ENCODE measurements around the gene PRR13.

DNA sequence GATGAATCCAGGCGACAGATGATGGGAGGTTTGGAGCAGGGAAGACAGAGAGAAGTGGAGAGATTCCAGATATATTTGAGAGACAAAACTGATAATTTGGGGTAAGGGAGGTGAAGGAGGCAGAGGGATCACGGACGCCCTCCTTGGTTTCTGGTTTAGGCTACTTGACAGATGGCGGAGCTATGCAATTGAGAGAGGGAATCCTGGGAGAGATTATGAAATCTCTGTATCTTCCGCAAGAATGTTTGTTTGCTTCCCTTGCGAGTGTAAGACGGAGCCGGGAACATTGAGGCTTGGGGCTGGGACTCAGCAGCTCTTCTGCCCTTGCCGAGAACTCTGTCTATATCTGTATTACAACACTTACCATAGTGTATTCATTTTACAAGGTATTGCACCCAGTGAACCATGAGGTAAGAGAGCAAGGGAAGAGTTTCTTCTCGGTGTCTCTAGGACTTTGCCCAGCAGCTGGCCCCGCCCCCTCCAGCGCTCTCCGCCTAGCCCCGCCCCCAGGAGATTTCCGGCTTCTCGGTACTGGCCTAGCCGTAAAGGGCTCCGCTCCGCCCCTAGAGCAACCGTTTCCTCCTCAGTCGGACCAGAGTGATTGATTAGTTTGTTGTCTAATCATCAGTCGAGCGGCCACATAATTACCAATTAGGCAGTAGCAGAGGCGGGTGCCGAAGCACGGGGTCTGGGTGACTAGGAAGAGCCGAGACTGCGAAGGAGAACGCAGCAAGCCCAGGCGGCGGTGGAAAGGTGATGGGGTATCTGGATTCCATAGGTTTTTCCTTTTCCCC is at the start of gene PRR13:
- TF ChIP-seq, protein P1, sequence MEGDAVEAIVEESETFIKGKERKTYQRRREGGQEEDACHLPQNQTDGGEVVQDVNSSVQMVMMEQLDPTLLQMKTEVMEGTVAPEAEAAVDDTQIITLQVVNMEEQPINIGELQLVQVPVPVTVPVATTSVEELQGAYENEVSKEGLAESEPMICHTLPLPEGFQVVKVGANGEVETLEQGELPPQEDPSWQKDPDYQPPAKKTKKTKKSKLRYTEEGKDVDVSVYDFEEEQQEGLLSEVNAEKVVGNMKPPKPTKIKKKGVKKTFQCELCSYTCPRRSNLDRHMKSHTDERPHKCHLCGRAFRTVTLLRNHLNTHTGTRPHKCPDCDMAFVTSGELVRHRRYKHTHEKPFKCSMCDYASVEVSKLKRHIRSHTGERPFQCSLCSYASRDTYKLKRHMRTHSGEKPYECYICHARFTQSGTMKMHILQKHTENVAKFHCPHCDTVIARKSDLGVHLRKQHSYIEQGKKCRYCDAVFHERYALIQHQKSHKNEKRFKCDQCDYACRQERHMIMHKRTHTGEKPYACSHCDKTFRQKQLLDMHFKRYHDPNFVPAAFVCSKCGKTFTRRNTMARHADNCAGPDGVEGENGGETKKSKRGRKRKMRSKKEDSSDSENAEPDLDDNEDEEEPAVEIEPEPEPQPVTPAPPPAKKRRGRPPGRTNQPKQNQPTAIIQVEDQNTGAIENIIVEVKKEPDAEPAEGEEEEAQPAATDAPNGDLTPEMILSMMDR (IDR thresholded peaks at IDR 0.05), result no peak
- TF ChIP-seq POLR2A (IDR thresholded peaks at IDR 0.05), result peak; percentile 99

Data from Peyer's patch (tissue), 4 donors.